Thoracic aorta (tissue), 2 donors: ENCODE measurements around the gene ACSL1. TPM values are rescaled to one million over a fixed set of nuclear protein-coding genes. Genes with fewer than 3 reads are reported as not detected.
A peak's percentile ranks its signal among the peaks of the same experiment; 100 is the strongest.

Experiments used
- ATAC-seq: fragments of 150-250 bp; one replicate; pipeline ENCODE4 v1.8.0; 2017; ENCODE audit warnings: low read depth; ENCODE audit not compliant: insufficient number of reproducible peaks, low FRiP score
- DNase-seq: peaks from one replicate; pipeline ENCODE4 v3.0.0-alpha.2; 2020; ENCODE audit warnings: low spot score
- H3K27ac ChIP-seq, 2 donors: fragments of 200-600 bp; sonication (generic); 1 replicate in 1 of 2; 2 replicates in 1 of 2; pipeline ENCODE4 v1.5.1; 2016; ENCODE audit warnings: mild to moderate bottlenecking in 2 of 2, moderate library complexity in 2 of 2
- H3K27me3 ChIP-seq: fragments of 200-600 bp; sonication (generic); replicated peaks from 2 replicates; pipeline ENCODE4 v1.6.0; 2016; ENCODE audit warnings: mild to moderate bottlenecking; ENCODE audit not compliant: insufficient read depth
- H3K36me3 ChIP-seq: fragments of 200-600 bp; sonication (generic); one replicate; pipeline ENCODE4 v1.5.1; 2016
- H3K4me1 ChIP-seq, 2 donors: fragments of 200-600 bp; sonication (generic); 1 replicate in 1 of 2; 2 replicates in 1 of 2; pipeline versions ENCODE4 v1.5.1 to v1.6.0; 2016; ENCODE audit warnings: low read depth in 2 of 2, mild to moderate bottlenecking in 1 of 2; ENCODE audit not compliant: control insufficient read depth in 1 of 2
- H3K4me3 ChIP-seq: fragments of 200-600 bp; sonication (generic); 2 replicates; pipeline ENCODE4 v1.5.1; 2016; ENCODE audit warnings: mild to moderate bottlenecking
- H3K9me3 ChIP-seq: fragments of 200-600 bp; sonication (generic); 2 replicates; pipeline ENCODE4 v1.5.1; 2016
- CTCF ChIP-seq: fragments of 200-600 bp; sonication (generic); IDR thresholded peaks from one replicate; pipeline ENCODE4 v1.5.1; 2019; ENCODE audit warnings: antibody characterized with exemption
- total RNA-seq, 2 donors: library from RNA; depleted of rRNA; stranded (reverse); fragments of >200 nt; gene quantifications; one replicate each; pipeline versions ENCODE4 v1.1.0 to v1.2.3, GENCODE V29; 2016

ACSL1 gene
- total RNA-seq, 2 donors from 2014 or later, result 90.4 to 155 TPM

GRCh38 chr4:184734758-184735157 is 91.0 kb downstream of the ACSL1 start:
- H3K27me3 ChIP-seq, result no peaks in the 10 kb centered on the region
- H3K36me3 ChIP-seq, result no peaks in the 10 kb centered on the region
- DNase-seq (no peak), ATAC-seq (no peak)
- H3K4me1 ChIP-seq, result peaks cover 3 to 12% of the 10 kb centered on the region in 2 donors
- H3K27ac ChIP-seq, result no peak overlapping the region
- H3K4me3 ChIP-seq, result peak overlapping the region; percentile 73
- TF ChIP-seq CTCF, result no peak
- no peaks in the 10 kb centered on the region for H3K9me3 ChIP-seq

- Histone ChIP-seq H3K4me3 (peak within 1 kb of the TSS; percentile 73), H3K27ac (peak within 1 kb of the TSS in 1 of 2 donors; percentile 55), H3K36me3 (no peaks in the 10 kb centered on the region), H3K9me3 (no peaks in the 10 kb centered on the region), H3K4me1 (peaks cover 3 to 12% of the 10 kb centered on the region in 2 donors), H3K27me3 (no peaks in the 10 kb centered on the region)
- ATAC-seq (peak; percentile 100), DNase-seq (peak; percentile 85)
- TF ChIP-seq CTCF, result no peak
These were observed 91.9 kb downstream of the ACSL1 start, which contains the start of gene CENPU for GRCh38 chr4:184733654-184734524. Gene CENPU, minus strand, starts transcription at chr4:184734096. Its CDS starts 34 bp downstream, at chr4:184734062.

GRCh38 chr4:184732126-184732525 is 93.6 kb downstream of the ACSL1 start:
- ATAC-seq (no peak), DNase-seq (no peak)
- H3K27me3 ChIP-seq, result no peaks in the 10 kb centered on the region
- H3K4me3 ChIP-seq, result no peak overlapping the region
- no peak for TF ChIP-seq CTCF
- H3K27ac ChIP-seq, result no peak overlapping the region
- H3K4me1 ChIP-seq, result peaks cover 3 to 12% of the 10 kb centered on the region in 2 donors
- H3K36me3 ChIP-seq, result no peaks in the 10 kb centered on the region
- no peaks in the 10 kb centered on the region for H3K9me3 ChIP-seq

GRCh38 chr4:184731056-184731455 is 94.7 kb downstream of the ACSL1 start:
- peaks cover 3 to 12% of the 10 kb centered on the region in 2 donors for H3K4me1 ChIP-seq
- H3K4me3 ChIP-seq, result no peak overlapping the region
- DNase-seq (no peak), ATAC-seq (no peak)
- H3K27ac ChIP-seq, result no peak overlapping the region
- no peaks in the 10 kb centered on the region for H3K9me3 ChIP-seq
- no peaks in the 10 kb centered on the region for H3K36me3 ChIP-seq
- no peaks in the 10 kb centered on the region for H3K27me3 ChIP-seq
- TF ChIP-seq CTCF, result no peak

- Histone ChIP-seq H3K9me3 (no peaks in the 10 kb centered on the region), H3K27me3 (no peaks in the 10 kb centered on the region), H3K4me1 (peaks cover 3 to 12% of the 10 kb centered on the region in 2 donors), H3K27ac (no peak overlapping the region), H3K36me3 (no peaks in the 10 kb centered on the region), H3K4me3 (no peak overlapping the region)
- no peak for TF ChIP-seq CTCF
- ATAC-seq (no peak), DNase-seq (no peak)
These were observed 95.8 kb downstream of the ACSL1 start for GRCh38 chr4:184729946-184730345.
